K562 (cell line): ENCODE results near the gene ARIH1. TPM values are rescaled to one million over a fixed set of nuclear protein-coding genes. Genes with fewer than 3 reads are reported as not detected.

Source experiments
- CHD7 ChIP-seq: fragments of 200-600 bp; sonication (generic); IDR thresholded peaks from one replicate; pipeline ENCODE4 v1.6.1; 2012; ENCODE audit warnings: mild to moderate bottlenecking, low read depth, low read length, inconsistent platforms
- SRSF3 ChIP-seq: fragments of 200-400 bp; formaldehyde crosslinking; IDR thresholded peaks from 2 replicates; pipeline ENCODE4 v1.6.1; 2016; ENCODE audit warnings: mild to moderate bottlenecking, low read length, moderate library complexity; ENCODE audit not compliant: insufficient read depth
- THRAP3 ChIP-seq: fragments of 450-650 bp; IDR thresholded peaks from 2 replicates; pipeline ENCODE4 v1.6.1; 2016; ENCODE audit warnings: mild to moderate bottlenecking, inconsistent platforms, borderline replicate concordance
- polyA plus RNA-seq, 8 experiments: library from polyadenylated mRNA; depleted of rRNA in 4 of 8; stranded (reverse) in 5 of 8; unstranded in 3 of 8; fragments of >200 nt; fragmentation: Nextera tagmentation in 2 of 8; fragmentation: Illumina TruSeq in 1 of 8; extraction: Ambion mirVana in 2 of 8; extraction: Trizol in 1 of 8; gene quantifications; 2 replicates each; pipeline versions ENCODE4 v1.2.1 to v1.2.3, GENCODE V29; 2011 to 2014; ENCODE audit warnings: inconsistent platforms in 1 of 8, missing spikeins in 1 of 8
- total RNA-seq, 7 experiments: library from RNA; depleted of rRNA in 6 of 7; stranded (reverse); fragments of >200 nt in 6 of 7; fragmentation: Illumina TruSeq in 2 of 7; extraction: Trizol in 2 of 7; gene quantifications; 2 replicates each; pipeline versions ENCODE4 v1.2.1 to v1.2.3, GENCODE V29; 2011 to 2021; ENCODE audit warnings: low replicate concordance in 1 of 7

The ARIH1 gene
- total and polyA plus RNA-seq, 9 of the 15 experiments (the other 6 are each of a cell fraction or from before 2014, with no cell fraction given) = 17.7 to 125 (median 31.4) TPM

DNA sequence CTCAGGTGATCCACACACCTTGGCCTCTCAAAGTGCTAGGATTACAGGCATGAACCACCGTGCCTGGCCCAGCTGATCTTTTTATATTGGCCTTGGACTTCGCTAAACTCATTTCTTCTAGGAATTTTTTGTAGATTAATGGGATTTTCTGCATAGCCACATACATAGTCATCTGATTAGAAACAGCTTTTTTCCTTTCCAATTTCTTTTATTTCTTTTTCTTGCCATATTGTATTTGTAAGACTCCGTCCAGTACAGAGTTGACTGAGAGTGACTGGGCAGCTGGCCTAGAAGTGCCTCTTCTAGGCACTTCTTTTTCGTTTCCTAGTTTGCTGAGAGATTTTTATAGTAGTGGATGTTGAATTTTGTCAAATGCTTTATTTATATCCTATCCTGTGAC is 37.4 kb downstream of the ARIH1 start (continued):
- TF ChIP-seq CHD7 (no peak), SRSF3 (no peak), THRAP3 (no peak)
